Astrocyte (in vitro differentiated cells and primary cell): ENCODE data around the gene SLBP.

Experiments used
- EZH2 ChIP-seq: IDR thresholded peaks from 2 replicates; pipeline ENCODE4 v1.6.1; 2012; ENCODE audit warnings: mild to moderate bottlenecking, low read length, inconsistent platforms; ENCODE audit not compliant: insufficient read depth
- TF ChIP-seq, protein P1 (sequence below): IDR thresholded peaks from 2 replicates; pipeline ENCODE4 v1.5.1; 2011; ENCODE audit warnings: low read depth, mild to moderate bottlenecking, inconsistent platforms, low read length, moderate library complexity; ENCODE audit not compliant: insufficient read depth

DNA sequence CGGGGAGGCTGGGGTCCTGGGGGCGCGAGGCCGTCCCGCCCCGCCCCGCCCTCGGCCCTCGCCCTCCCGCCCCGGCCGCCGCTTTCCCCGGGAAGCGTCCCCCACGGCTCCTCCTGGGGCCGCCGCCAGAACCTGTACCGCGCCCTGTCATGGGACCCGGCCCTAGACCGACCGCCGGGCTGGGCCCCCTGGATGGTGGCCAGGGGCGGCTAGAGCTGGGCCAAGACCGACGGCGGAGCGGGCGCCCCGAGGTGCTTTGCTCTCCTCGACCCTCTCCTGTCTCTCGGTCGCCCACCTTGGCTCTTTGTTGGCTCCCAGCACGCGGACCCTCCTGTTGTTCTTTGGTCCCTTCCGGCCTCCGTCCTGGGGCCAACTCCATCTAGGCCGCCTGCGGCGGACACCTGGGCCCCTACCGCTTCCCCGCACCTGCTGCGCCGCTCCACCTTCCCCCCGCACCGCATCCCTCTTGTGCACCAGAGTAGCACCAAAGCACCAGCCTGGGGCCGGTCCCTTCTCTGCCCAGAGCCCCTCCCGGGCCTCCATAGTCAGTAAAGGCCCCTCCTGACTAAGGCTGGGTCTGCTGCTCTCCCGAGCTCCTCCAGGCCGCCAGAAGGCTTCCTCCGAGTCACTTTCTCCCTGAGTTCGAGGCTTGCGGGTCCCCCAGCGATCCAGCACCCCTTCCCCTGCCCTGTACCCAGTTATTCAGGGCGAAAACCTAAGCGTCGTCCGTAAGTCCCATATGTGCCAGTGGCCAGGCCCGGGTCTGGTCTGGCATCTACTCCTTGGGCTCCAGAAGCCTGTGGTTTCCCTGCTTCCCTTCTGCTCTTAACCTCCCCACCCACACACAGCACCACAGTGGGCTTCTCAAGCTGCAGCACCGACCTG is 9.8 kb upstream of the SLBP start:
- TF ChIP-seq, protein P1, sequence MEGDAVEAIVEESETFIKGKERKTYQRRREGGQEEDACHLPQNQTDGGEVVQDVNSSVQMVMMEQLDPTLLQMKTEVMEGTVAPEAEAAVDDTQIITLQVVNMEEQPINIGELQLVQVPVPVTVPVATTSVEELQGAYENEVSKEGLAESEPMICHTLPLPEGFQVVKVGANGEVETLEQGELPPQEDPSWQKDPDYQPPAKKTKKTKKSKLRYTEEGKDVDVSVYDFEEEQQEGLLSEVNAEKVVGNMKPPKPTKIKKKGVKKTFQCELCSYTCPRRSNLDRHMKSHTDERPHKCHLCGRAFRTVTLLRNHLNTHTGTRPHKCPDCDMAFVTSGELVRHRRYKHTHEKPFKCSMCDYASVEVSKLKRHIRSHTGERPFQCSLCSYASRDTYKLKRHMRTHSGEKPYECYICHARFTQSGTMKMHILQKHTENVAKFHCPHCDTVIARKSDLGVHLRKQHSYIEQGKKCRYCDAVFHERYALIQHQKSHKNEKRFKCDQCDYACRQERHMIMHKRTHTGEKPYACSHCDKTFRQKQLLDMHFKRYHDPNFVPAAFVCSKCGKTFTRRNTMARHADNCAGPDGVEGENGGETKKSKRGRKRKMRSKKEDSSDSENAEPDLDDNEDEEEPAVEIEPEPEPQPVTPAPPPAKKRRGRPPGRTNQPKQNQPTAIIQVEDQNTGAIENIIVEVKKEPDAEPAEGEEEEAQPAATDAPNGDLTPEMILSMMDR, result no peak
- no peak for TF ChIP-seq EZH2
